ENCODE data around the gene WDR7. TPM values are rescaled to one million over a fixed set of nuclear protein-coding genes. Genes with fewer than 3 reads are reported as not detected.

WDR7 gene
- total and polyA plus RNA-seq, 2 experiments from 2014 or later = 5.9 to 19.0 TPM

DNA sequence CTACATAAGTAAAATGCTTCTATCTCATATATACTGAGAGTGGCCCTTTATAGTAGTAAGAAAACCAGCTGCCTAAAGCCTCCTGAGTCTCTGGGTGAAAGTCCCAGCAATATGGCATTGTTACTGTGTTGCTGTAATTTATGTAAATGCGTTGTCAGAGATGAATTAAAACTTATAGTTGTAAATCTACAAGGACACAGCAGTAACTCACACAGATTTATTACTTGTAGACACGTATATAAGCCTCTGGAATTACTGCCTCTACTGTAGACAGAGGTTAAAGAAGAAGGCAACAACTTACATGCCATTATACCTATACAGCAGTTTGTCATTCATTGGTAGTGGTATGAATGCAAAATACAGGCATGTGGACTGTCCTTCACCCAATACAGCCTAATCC lies 326.6 kb downstream of the WDR7 start:
- no peak overlapping the region for H3K4me3 ChIP-seq
- H3K27me3 ChIP-seq = no peaks in the 10 kb centered on the region
- WGBS (ENCODE audit: low lambda C conversion rate, missing lambda C conversion rate) = 84% methylated on average over 2 of the region's 2 CpGs
- TF ChIP-seq, protein P1, sequence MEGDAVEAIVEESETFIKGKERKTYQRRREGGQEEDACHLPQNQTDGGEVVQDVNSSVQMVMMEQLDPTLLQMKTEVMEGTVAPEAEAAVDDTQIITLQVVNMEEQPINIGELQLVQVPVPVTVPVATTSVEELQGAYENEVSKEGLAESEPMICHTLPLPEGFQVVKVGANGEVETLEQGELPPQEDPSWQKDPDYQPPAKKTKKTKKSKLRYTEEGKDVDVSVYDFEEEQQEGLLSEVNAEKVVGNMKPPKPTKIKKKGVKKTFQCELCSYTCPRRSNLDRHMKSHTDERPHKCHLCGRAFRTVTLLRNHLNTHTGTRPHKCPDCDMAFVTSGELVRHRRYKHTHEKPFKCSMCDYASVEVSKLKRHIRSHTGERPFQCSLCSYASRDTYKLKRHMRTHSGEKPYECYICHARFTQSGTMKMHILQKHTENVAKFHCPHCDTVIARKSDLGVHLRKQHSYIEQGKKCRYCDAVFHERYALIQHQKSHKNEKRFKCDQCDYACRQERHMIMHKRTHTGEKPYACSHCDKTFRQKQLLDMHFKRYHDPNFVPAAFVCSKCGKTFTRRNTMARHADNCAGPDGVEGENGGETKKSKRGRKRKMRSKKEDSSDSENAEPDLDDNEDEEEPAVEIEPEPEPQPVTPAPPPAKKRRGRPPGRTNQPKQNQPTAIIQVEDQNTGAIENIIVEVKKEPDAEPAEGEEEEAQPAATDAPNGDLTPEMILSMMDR (IDR thresholded peaks at IDR 0.05; ENCODE audit: poor library complexity) = no peak
- TF ChIP-seq EZH2 (IDR thresholded peaks at IDR 0.05; ENCODE audit: borderline replicate concordance) (no peak), EZH2phosphoT487 (IDR thresholded peaks at IDR 0.05; ENCODE audit: low read depth, severe bottlenecking, unreplicated experiment) (no peak)
- no peak overlapping the region for H2AFZ ChIP-seq
- no peak overlapping the region for H3K4me2 ChIP-seq
- no peaks in the 10 kb centered on the region for H4K20me1 ChIP-seq (ENCODE audit: insufficient read depth, poor library complexity, severe bottlenecking)
- H3K79me2 ChIP-seq = no peaks in the 10 kb centered on the region
- no peaks in the 10 kb centered on the region for H3K9me2 ChIP-seq (replicated peaks; ENCODE audit: insufficient read depth)
- H3K36me3 ChIP-seq (replicated peaks; ENCODE audit: insufficient read depth, low read depth) = no peaks in the 10 kb centered on the region
- DNase-seq (ENCODE audit: low spot score) = no peak
- no peaks in the 10 kb centered on the region for H3K9me3 ChIP-seq (ENCODE audit: low read depth)
- H3K4me1 ChIP-seq (ENCODE audit: insufficient read depth) = no peaks in the 10 kb centered on the region
- H3K27ac ChIP-seq = no peak overlapping the region

DNA sequence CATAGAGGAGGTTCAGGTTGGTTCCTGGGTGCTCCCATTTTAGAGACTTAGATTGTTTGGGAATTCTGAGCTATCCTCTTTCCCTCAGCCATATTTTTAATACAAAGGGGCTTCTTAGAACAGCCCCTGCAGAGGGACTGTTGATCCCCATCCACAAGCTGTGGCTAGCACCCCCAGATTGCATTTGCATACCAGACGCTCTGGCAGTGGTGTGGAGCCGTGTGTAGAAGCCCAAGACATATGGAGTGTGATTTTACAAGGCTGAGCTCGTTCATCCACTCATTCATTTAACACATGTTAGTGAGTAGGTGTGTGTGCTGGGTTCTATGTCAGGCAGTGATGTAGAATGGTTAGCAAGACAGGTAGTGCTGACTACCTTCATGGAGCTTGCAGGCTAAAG lies 329.0 kb downstream of the WDR7 start:
- no peak overlapping the region for H2AFZ ChIP-seq
- H3K27ac ChIP-seq = no peak overlapping the region
- H3K4me2 ChIP-seq = no peak overlapping the region
- H3K4me3 ChIP-seq = no peak overlapping the region
- no peak for TF ChIP-seq EZH2 (IDR thresholded peaks at IDR 0.05; ENCODE audit: borderline replicate concordance)
- no peak for TF ChIP-seq EZH2phosphoT487 (IDR thresholded peaks at IDR 0.05; ENCODE audit: low read depth, severe bottlenecking, unreplicated experiment)
- TF ChIP-seq, protein P1 (IDR thresholded peaks at IDR 0.05; ENCODE audit: poor library complexity) = no peak
- H3K9me3 ChIP-seq (ENCODE audit: low read depth) = no peaks in the 10 kb centered on the region
- H3K79me2 ChIP-seq = no peaks in the 10 kb centered on the region
- H3K9me2 ChIP-seq (replicated peaks; ENCODE audit: insufficient read depth) = no peaks in the 10 kb centered on the region
- H3K4me1 ChIP-seq (ENCODE audit: insufficient read depth) = no peaks in the 10 kb centered on the region
- no peak for DNase-seq (ENCODE audit: low spot score)
- H3K27me3 ChIP-seq = no peaks in the 10 kb centered on the region
- H3K36me3 ChIP-seq (replicated peaks; ENCODE audit: insufficient read depth, low read depth) = no peaks in the 10 kb centered on the region
- no peaks in the 10 kb centered on the region for H4K20me1 ChIP-seq (ENCODE audit: insufficient read depth, poor library complexity, severe bottlenecking)
- 87% methylated on average over 3 of the region's 3 CpGs for WGBS (ENCODE audit: low lambda C conversion rate, missing lambda C conversion rate)

DNA sequence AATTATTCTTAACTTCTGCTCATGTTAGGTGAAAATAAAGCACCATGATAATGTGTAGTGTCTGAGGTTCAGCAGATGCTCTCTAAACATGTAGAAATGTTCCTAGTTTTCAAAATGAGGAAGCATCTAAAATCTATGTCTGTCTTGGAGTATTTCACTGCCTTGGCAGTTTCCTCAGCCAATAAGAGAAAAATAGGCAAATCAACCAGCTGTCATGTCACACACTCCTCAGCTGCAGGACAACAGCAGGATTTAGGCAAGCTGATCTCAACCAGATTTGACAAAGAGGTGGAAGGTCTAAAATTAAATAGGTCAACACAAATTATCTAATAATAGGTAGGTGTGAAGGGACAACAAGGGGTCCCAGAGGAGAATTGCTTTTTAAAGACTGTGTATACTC lies 331.6 kb downstream of the WDR7 start:
- Histone ChIP-seq H3K36me3 (replicated peaks; ENCODE audit: insufficient read depth, low read depth) (no peaks in the 10 kb centered on the region), H3K27ac (no peak overlapping the region), H3K4me3 (no peak overlapping the region), H4K20me1 (ENCODE audit: insufficient read depth, poor library complexity, severe bottlenecking) (no peaks in the 10 kb centered on the region), H3K27me3 (no peaks in the 10 kb centered on the region), H3K9me2 (replicated peaks; ENCODE audit: insufficient read depth) (no peaks in the 10 kb centered on the region), H3K79me2 (no peaks in the 10 kb centered on the region), H2AFZ (no peak overlapping the region), H3K4me2 (no peak overlapping the region), H3K4me1 (ENCODE audit: insufficient read depth) (no peaks in the 10 kb centered on the region), H3K9me3 (ENCODE audit: low read depth) (no peaks in the 10 kb centered on the region)
- DNase-seq (ENCODE audit: low spot score) = no peak
- TF ChIP-seq EZH2 (IDR thresholded peaks at IDR 0.05; ENCODE audit: borderline replicate concordance) (no peak), EZH2phosphoT487 (IDR thresholded peaks at IDR 0.05; ENCODE audit: low read depth, severe bottlenecking, unreplicated experiment) (no peak)
- TF ChIP-seq, protein P1 (IDR thresholded peaks at IDR 0.05; ENCODE audit: poor library complexity) = no peak
